ENCODE measurements around the gene HEYL.

Gene HEYL

DNA sequence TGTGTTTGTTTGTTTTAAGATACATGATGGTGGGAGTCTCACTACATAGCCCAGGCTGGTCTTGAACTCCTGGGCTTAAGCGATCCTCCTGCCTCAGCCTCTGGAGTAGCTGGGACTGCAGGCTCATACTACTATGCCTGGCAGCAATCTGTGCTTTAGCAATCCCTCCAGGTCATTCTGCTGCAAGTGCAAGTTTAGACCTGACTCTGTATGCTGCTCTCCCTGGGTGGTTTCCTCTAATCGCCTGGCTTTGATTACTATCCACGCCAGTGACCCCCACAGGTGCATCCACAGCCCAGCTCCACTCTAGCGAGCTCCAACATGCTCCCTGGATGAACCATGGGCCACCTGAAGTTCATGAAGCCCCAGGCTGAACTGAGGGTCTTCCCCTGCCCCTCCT, 47.4 kb downstream of the HEYL start:
- Histone ChIP-seq H3K4me3 (IDR thresholded peaks at IDR 0.05; ENCODE audit: insufficient read depth, low read depth, low read length) (no peak overlapping the region), H2AFZ (ENCODE audit: low read depth) (no peak overlapping the region), H3K36me3 (ENCODE audit: insufficient read depth) (no peaks in the 10 kb centered on the region), H3K4me1 (ENCODE audit: low read depth, poor library complexity, severe bottlenecking) (peaks cover 23% of the 10 kb centered on the region), H3K79me2 (ENCODE audit: insufficient read depth, low read depth) (no peaks in the 10 kb centered on the region), H3K27ac (no peak overlapping the region), H3K9ac (no peak overlapping the region), H4K20me1 (ENCODE audit: insufficient read depth) (no peaks in the 10 kb centered on the region), H3K4me2 (no peak overlapping the region), H3K27me3 (ENCODE audit: insufficient read depth, low read depth) (no peaks in the 10 kb centered on the region)
- TF ChIP-seq, protein P1, sequence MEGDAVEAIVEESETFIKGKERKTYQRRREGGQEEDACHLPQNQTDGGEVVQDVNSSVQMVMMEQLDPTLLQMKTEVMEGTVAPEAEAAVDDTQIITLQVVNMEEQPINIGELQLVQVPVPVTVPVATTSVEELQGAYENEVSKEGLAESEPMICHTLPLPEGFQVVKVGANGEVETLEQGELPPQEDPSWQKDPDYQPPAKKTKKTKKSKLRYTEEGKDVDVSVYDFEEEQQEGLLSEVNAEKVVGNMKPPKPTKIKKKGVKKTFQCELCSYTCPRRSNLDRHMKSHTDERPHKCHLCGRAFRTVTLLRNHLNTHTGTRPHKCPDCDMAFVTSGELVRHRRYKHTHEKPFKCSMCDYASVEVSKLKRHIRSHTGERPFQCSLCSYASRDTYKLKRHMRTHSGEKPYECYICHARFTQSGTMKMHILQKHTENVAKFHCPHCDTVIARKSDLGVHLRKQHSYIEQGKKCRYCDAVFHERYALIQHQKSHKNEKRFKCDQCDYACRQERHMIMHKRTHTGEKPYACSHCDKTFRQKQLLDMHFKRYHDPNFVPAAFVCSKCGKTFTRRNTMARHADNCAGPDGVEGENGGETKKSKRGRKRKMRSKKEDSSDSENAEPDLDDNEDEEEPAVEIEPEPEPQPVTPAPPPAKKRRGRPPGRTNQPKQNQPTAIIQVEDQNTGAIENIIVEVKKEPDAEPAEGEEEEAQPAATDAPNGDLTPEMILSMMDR (conservative IDR thresholded peaks at IDR 0.05; ENCODE audit: low read depth, low read length), result no peak

DNA sequence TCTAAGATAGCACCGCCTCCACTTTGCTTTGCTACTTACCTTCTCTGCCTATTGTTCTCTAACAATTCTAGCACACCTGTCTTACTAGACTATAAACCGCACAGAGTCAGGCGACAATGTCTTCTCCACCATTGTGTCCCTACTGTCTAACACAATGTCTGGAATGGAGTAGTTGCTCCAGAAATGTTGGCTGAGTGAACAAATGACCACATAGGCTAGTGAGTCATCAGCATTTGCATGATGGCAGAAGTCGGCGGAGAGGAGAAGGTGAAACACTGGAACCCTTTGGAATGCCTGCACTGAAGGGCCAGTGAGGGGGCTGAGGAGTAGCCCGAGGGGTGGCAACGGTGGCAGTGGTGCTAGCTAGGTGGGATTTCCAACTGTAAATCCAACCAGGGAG, 48.9 kb downstream of the HEYL start:
- TF ChIP-seq, protein P1 (conservative IDR thresholded peaks at IDR 0.05; ENCODE audit: low read depth, low read length), result no peak
- Histone ChIP-seq H3K4me1 (ENCODE audit: low read depth, poor library complexity, severe bottlenecking) (peaks cover 8% of the 10 kb centered on the region), H2AFZ (ENCODE audit: low read depth) (no peak overlapping the region), H3K4me2 (no peak overlapping the region), H3K36me3 (ENCODE audit: insufficient read depth) (no peaks in the 10 kb centered on the region), H3K27ac (no peak overlapping the region), H3K79me2 (ENCODE audit: insufficient read depth, low read depth) (no peaks in the 10 kb centered on the region), H4K20me1 (ENCODE audit: insufficient read depth) (no peaks in the 10 kb centered on the region), H3K27me3 (ENCODE audit: insufficient read depth, low read depth) (no peaks in the 10 kb centered on the region), H3K4me3 (IDR thresholded peaks at IDR 0.05; ENCODE audit: insufficient read depth, low read depth, low read length) (no peak overlapping the region), H3K9ac (no peak overlapping the region)

DNA sequence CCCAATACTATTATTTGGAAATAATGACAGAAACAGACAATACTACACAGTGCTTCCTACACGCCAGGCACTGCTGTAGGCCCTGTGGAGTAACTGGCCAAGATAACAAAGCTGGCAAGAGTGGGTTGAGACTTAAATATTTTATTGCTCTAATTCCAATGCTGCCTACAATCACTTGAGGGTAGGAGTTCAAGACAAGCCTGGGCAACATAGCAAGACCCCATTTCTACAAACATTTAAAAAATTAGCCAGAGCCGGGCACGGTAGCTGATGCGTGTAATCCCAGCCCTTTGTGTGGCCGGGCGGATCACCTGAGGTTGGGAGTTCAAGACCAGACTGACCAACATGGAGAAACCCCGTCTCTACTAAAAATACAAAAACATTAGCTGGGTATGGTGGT, 53.5 kb downstream of the HEYL start:
- H3K4me1 ChIP-seq (ENCODE audit: low read depth, poor library complexity, severe bottlenecking), result peaks cover 31% of the 10 kb centered on the region
- no peak overlapping the region for H3K9ac ChIP-seq
- no peaks in the 10 kb centered on the region for H3K36me3 ChIP-seq (ENCODE audit: insufficient read depth)
- no peaks in the 10 kb centered on the region for H4K20me1 ChIP-seq (ENCODE audit: insufficient read depth)
- TF ChIP-seq, protein P1 (conservative IDR thresholded peaks at IDR 0.05; ENCODE audit: low read depth, low read length), result no peak
- H3K79me2 ChIP-seq (ENCODE audit: insufficient read depth, low read depth), result no peaks in the 10 kb centered on the region
- no peak overlapping the region for H2AFZ ChIP-seq (ENCODE audit: low read depth)
- H3K4me3 ChIP-seq (IDR thresholded peaks at IDR 0.05; ENCODE audit: insufficient read depth, low read depth, low read length), result no peak overlapping the region
- no peak overlapping the region for H3K27ac ChIP-seq
- no peak overlapping the region for H3K4me2 ChIP-seq
- no peaks in the 10 kb centered on the region for H3K27me3 ChIP-seq (ENCODE audit: insufficient read depth, low read depth)

DNA sequence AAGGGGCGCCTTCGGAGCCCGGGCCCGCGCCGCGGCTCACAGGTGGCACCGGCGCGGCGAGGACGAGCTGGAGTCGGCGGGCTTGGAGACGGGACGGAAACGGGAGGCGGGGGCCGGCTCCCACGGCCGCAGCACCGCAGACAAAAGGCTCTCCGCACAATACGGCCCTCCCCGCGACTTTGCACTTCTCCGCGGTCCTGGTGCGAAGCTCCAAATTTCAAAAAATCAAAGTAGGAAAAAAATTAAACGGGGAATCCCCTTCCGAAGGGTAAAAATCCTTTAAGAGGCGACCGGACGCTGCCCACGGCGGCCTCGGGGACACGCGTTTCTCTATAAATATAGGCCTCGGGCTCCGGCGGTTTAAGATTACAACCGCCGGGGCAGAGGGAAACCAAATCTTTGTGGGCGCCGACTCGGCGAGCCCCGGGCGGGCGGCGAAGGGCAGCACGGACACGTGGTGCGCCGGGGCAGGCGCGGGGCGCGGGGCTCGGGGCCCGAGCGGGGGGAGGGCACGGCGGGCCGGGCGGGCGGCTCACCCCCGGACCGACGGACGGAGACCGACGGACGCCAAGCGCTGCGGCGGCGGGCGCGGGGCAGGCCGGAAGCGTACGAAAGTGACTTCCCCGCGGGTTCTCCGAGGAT, 63.3 kb downstream of the HEYL start:
- Histone ChIP-seq H3K4me3 (IDR thresholded peaks at IDR 0.05; ENCODE audit: insufficient read depth, low read depth, low read length) (no peak overlapping the region), H3K27me3 (ENCODE audit: insufficient read depth, low read depth) (no peaks in the 10 kb centered on the region), H3K4me1 (ENCODE audit: low read depth, poor library complexity, severe bottlenecking) (peaks cover 42% of the 10 kb centered on the region), H3K79me2 (ENCODE audit: insufficient read depth, low read depth) (peaks cover 55% of the 10 kb centered on the region), H2AFZ (ENCODE audit: low read depth) (no peak overlapping the region), H3K27ac (peak overlapping the region; percentile 64), H3K36me3 (ENCODE audit: insufficient read depth) (peaks cover 22% of the 10 kb centered on the region), H4K20me1 (ENCODE audit: insufficient read depth) (peaks cover 39% of the 10 kb centered on the region), H3K4me2 (peak overlapping the region; percentile 63), H3K9ac (peak overlapping the region; percentile 94)
- TF ChIP-seq, protein P1 (conservative IDR thresholded peaks at IDR 0.05; ENCODE audit: low read depth, low read length), result no peak
